ENCODE results near the gene DGAT2L6. TPM values are rescaled to one million over a fixed set of nuclear protein-coding genes. Genes with fewer than 3 reads are reported as not detected.

The DGAT2L6 gene
- total RNA-seq, 3 donors from 2014 or later (not counting 1 experiment from before 2014, with no cell fraction given): not detected

DNA sequence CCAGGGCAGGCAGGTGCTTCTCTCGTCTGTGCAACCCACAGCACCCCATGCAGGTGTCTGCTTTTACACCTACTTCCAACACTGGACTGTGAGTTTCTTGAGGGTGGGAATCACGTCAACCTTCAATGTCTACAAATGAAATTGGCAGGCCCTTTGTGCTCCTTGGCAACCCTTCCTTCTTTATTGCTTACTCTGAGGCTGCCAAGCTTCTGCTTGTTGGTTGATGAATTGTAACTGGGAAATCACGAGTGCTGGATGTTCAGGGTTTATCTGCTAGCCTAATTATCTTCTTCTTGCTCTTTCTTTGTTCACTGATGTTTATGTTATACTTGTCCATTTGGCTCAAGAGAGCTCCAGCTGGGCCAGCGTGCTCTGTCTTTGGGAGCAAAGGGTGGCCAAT lies 2.5 kb upstream of the DGAT2L6 start:
- Histone ChIP-seq H3K36me3 (ENCODE audit: control insufficient read depth, insufficient read depth, low read length) (no peaks in the 10 kb centered on the region), H3K4me3 (ENCODE audit: low read length) (no peak overlapping the region), H3K9me3 (ENCODE audit: control insufficient read depth, insufficient read depth, low read length) (no peaks in the 10 kb centered on the region), H3K4me1 (ENCODE audit: control insufficient read depth, insufficient read depth, low read length) (no peaks in the 10 kb centered on the region), H3K27me3 (ENCODE audit: control insufficient read depth, insufficient read depth, low read length) (no peaks in the 10 kb centered on the region), H3K27ac (ENCODE audit: low read length) (no peak overlapping the region)
- Mint-ChIP-seq H3K36me3 (no peaks in the 10 kb centered on the region), H3K27me3 (ENCODE audit: low read depth in 2 of 2) (no peaks in the 10 kb centered on the region), H3K4me3 (no peak overlapping the region), H3K27ac (no peak overlapping the region), H3K4me1 (peaks cover 7 to 10% of the 10 kb centered on the region in 2 donors), H3K9me3 (no peaks in the 10 kb centered on the region)
- 100% methylated on average over 2 of the region's 4 CpGs for WGBS (ENCODE audit: insufficient coverage)
- intact Hi-C loops (cut with micrococcal nuclease): no loop called here
- DNase-seq (no peak), ATAC-seq (no peak)
- TF ChIP-seq, protein P1, sequence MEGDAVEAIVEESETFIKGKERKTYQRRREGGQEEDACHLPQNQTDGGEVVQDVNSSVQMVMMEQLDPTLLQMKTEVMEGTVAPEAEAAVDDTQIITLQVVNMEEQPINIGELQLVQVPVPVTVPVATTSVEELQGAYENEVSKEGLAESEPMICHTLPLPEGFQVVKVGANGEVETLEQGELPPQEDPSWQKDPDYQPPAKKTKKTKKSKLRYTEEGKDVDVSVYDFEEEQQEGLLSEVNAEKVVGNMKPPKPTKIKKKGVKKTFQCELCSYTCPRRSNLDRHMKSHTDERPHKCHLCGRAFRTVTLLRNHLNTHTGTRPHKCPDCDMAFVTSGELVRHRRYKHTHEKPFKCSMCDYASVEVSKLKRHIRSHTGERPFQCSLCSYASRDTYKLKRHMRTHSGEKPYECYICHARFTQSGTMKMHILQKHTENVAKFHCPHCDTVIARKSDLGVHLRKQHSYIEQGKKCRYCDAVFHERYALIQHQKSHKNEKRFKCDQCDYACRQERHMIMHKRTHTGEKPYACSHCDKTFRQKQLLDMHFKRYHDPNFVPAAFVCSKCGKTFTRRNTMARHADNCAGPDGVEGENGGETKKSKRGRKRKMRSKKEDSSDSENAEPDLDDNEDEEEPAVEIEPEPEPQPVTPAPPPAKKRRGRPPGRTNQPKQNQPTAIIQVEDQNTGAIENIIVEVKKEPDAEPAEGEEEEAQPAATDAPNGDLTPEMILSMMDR (IDR thresholded peaks at IDR 0.05): no peak

DNA sequence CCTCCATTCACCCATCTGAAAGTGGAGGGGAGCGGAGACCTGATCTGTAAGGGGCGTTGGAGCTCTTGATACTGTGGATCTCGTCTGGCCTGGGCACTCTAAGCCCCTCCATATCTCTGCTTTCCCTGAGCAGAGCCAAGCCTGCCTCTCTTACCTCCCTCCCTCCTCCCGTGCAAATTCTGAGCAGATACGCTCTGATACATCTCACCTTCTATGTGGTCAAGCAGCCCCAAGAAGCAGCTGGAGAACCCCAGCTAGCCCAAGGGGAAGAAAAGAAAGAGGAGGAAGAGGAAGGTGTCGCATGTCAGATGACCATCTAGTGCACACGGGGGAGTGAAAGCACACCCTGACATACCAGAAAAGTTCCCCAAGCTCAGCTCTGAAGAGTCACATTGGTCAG lies 1.9 kb upstream of the DGAT2L6 start:
- Mint-ChIP-seq H3K27ac (no peak overlapping the region), H3K27me3 (ENCODE audit: low read depth in 2 of 2) (no peaks in the 10 kb centered on the region), H3K36me3 (no peaks in the 10 kb centered on the region), H3K9me3 (no peaks in the 10 kb centered on the region), H3K4me3 (no peak overlapping the region), H3K4me1 (peaks cover 7 to 10% of the 10 kb centered on the region in 2 donors)
- H3K27me3 ChIP-seq (ENCODE audit: control insufficient read depth, insufficient read depth, low read length): no peaks in the 10 kb centered on the region
- H3K27ac ChIP-seq (ENCODE audit: low read length): no peak overlapping the region
- H3K4me1 ChIP-seq (ENCODE audit: control insufficient read depth, insufficient read depth, low read length): no peaks in the 10 kb centered on the region
- TF ChIP-seq, protein P1 (IDR thresholded peaks at IDR 0.05): no peak
- no peaks in the 10 kb centered on the region for H3K36me3 ChIP-seq (ENCODE audit: control insufficient read depth, insufficient read depth, low read length)
- no peak for DNase-seq
- intact Hi-C loops (cut with micrococcal nuclease): no loop called here
- H3K9me3 ChIP-seq (ENCODE audit: control insufficient read depth, insufficient read depth, low read length): no peaks in the 10 kb centered on the region
- 85% methylated on average over 3 of the region's 7 CpGs for WGBS (ENCODE audit: insufficient coverage)
- no peak for ATAC-seq
- H3K4me3 ChIP-seq (ENCODE audit: low read length): no peak overlapping the region

DNA sequence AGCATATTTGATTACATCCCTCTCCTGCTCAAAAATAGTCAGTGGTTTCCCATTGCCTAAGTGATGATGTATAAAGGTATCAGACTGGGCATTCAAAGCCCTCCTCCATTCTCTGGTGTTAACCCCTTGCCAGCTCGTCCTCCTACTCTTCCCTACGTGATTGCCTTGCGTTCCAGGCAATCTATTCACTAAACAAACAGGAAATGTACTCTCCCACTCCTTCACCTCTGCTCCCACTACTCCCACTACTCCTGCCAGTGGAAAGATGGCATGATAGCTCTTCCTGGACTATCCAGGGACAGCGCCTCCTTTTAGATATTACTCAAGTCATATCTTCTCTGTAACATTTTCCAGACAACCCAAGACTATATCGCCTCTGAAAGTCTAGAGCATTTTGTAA lies 5.8 kb downstream of the DGAT2L6 start:
- H3K4me1 ChIP-seq (ENCODE audit: control insufficient read depth, insufficient read depth, low read length): no peaks in the 10 kb centered on the region
- ATAC-seq (no peak), DNase-seq (no peak)
- TF ChIP-seq, protein P1 (IDR thresholded peaks at IDR 0.05): no peak
- H3K27ac Mint-ChIP-seq: no peak overlapping the region
- H3K27me3 Mint-ChIP-seq (ENCODE audit: low read depth in 2 of 2): peaks cover under 1 to 5% of the 10 kb centered on the region in 2 donors
- no peaks in the 10 kb centered on the region for H3K9me3 ChIP-seq (ENCODE audit: control insufficient read depth, insufficient read depth, low read length)
- intact Hi-C loops (cut with micrococcal nuclease): no loop called here
- H3K4me1 Mint-ChIP-seq: no peaks in the 10 kb centered on the region
- no peaks in the 10 kb centered on the region for H3K36me3 Mint-ChIP-seq
- 81% methylated on average over 3 of the region's 5 CpGs for WGBS (ENCODE audit: insufficient coverage)
- H3K4me3 ChIP-seq (ENCODE audit: low read length): no peak overlapping the region
- H3K27ac ChIP-seq (ENCODE audit: low read length): no peak overlapping the region
- H3K4me3 Mint-ChIP-seq: no peak overlapping the region
- H3K36me3 ChIP-seq (ENCODE audit: control insufficient read depth, insufficient read depth, low read length): no peaks in the 10 kb centered on the region
- H3K9me3 Mint-ChIP-seq: no peaks in the 10 kb centered on the region
- no peaks in the 10 kb centered on the region for H3K27me3 ChIP-seq (ENCODE audit: control insufficient read depth, insufficient read depth, low read length)

DNA sequence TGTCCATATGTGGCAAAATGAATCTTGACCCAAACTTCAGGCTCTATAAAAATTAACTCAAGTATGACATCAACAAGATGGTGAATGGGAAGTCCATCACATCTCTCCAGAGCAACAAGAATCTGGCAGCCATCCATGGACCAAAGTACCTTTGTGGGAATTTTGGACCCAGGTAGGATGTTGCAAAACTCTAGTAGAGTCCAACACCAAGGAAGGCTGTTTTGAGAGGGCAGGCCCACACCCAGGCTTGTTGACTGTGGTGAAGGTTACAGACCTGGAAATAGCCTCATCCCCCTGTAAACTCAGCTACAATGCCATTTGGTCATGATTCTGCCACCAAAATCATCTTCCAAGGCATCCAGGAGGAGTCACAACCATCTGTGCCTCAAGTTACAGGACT lies 12.9 kb downstream of the DGAT2L6 start:
- H3K27me3 ChIP-seq (ENCODE audit: control insufficient read depth, insufficient read depth, low read length): no peaks in the 10 kb centered on the region
- Mint-ChIP-seq H3K4me3 (no peak overlapping the region), H3K36me3 (peaks cover 8% of the 10 kb centered on the region), H3K27ac (no peak overlapping the region), H3K4me1 (no peaks in the 10 kb centered on the region), H3K9me3 (peaks cover 0 to 4% of the 10 kb centered on the region in 2 donors), H3K27me3 (ENCODE audit: low read depth in 2 of 2) (peaks cover 11 to 43% of the 10 kb centered on the region in 2 donors)
- no peak overlapping the region for H3K27ac ChIP-seq (ENCODE audit: low read length)
- H3K4me3 ChIP-seq (ENCODE audit: low read length): no peak overlapping the region
- TF ChIP-seq, protein P1 (IDR thresholded peaks at IDR 0.05): no peak
- H3K36me3 ChIP-seq (ENCODE audit: control insufficient read depth, insufficient read depth, low read length): no peaks in the 10 kb centered on the region
- intact Hi-C loops (cut with micrococcal nuclease): no loop called here
- H3K9me3 ChIP-seq (ENCODE audit: control insufficient read depth, insufficient read depth, low read length): no peaks in the 10 kb centered on the region
- ATAC-seq (no peak), DNase-seq (no peak)
- H3K4me1 ChIP-seq (ENCODE audit: control insufficient read depth, insufficient read depth, low read length): no peaks in the 10 kb centered on the region

Measured in natural killer cell (primary cell).